ENCODE results near the gene KEL.

DNA sequence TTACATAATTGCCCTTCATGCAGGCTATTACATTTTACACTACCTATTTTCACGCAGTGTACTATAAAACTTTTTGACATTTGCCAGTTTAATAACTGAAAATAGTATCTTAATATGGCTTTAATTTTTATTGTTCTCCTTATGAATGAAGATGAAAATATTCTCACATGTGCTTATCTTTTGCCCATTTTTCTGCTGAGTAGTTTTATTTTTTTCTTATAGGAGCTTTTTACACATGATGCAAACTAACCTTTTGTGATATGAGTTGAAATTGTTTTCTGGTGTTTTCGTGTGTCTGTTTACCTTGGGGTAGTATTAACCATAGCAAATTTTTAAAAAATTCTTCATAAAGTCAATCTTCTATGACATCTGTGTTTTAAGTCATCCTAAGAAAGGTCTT lies 38.5 kb upstream of the KEL start:
- TF ChIP-seq TAF1 (IDR thresholded peaks at IDR 0.05; ENCODE audit: borderline replicate concordance, insufficient read depth, low read length) (no peak), POLR2AphosphoS5 (IDR thresholded peaks at IDR 0.05; ENCODE audit: low read depth, low read length) (no peak)
